NCI-H510A treated with DMSO at 0.1 percent for 48 hours (cell line): ENCODE data around the gene HS6ST2.
"Not testable (repeated sequence)": the region's sequence is repeated elsewhere in the genome, so short reads cannot be mapped to it uniquely, and the experiment has no call there.

ENCODE experiments used
- DNase-seq: peaks from one replicate; lab custom pipeline; 2025; lab: John Stamatoyannopoulos, UW

Gene HS6ST2

DNA sequence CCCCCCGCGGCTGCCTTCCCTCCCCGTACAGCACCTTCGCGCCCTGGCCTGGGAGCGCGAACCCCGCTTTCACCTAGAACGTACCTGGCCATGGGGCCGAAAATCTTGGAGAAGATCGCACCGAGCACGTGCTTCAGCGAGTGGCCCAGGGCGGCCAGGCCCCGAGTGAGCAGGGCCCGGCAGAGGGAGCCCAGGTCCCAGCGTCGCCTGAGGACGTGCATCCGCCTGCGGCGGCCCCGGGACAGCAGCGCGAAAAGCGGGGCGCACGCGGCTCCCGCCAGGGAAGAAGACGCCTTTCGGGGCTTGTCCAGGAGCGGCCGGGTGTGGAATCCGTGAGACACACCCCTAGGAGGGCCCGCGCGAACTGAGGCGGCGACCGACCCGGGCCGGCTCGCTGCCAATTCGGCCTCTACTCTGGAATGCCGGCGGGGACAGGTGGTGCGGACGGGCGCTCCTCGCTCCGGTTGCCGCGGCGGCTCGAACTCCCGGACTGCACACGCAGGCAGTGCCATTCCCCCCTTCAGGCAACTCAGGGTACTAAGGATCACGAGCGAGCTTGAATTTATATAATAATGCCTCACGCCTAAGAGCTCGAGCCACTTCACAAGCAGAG lies at the start of gene HS6ST2:
HS6ST2 (minus strand) TSS at position 539 of the 613 bp plus-strand sequence.
- no peak for DNase-seq

GRCh38 chrX:133007458-133007857 lies 49.0 kb upstream of the HS6ST2 start:
- DNase-seq = no peak

DNA sequence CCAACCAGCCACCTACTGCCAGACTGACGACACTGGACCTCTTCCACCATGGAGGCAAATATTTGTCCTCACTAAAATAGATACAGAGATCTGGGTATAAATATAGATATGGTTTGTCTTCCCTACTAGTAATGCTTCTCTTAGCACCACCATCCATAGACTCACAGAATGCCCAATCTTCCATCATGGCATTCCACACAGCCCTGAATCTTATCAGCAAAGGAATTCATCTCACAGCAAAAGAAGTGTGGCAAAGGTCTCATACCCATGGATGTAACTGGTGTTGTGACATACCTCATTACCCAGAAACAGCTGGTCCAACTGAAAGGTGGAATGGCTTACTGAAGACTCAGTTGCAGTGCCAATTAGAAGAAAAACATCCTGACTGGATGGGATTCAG lies 47.2 kb upstream of the HS6ST2 start:
- DNase-seq = no peak

DNA sequence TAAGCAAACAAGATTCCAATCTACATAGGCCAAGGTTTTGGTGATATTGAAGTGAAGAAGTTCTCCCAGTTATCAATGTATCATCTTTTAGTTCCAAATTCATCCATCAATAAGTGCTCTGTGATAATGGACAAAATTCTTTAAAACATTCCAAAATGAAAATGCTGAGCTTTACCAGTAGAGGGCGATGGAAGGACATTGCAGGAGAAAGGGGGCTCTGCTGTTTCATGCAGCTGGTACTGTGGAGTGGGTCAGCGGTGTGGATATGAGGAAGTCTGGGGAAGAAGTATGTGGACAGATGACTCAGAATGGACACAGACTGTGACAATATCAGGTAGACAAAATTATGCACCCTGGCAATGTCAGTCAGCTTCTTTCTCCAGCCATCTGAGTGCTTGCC lies 46.6 kb upstream of the HS6ST2 start:
- DNase-seq = peak; percentile 2

DNA sequence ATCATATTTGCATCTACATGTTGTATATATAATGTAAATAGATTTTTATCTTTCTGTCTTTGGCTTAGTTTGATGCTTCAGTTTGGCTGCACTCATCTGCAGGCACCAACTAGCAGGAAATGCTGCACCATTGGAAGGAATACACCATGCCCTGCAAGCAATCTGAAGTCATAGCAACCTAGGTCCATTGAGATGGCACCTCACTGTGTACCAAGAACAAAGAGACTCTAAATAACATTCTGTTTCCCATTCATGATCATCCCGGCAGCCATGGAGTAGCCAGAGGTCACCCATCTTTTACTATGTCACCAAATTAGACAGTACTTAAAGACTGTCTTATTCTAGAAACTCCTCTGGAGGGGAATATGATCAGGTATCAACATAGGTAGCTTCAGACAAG lies 40.8 kb upstream of the HS6ST2 start:
- DNase-seq = no peak

- DNase-seq = no peak
These were observed 32.4 kb upstream of the HS6ST2 start for GRCh38 chrX:132990835-132991234.

GRCh38 chrX:132986556-132986955 lies 28.1 kb upstream of the HS6ST2 start:
- DNase-seq = no peak

DNA sequence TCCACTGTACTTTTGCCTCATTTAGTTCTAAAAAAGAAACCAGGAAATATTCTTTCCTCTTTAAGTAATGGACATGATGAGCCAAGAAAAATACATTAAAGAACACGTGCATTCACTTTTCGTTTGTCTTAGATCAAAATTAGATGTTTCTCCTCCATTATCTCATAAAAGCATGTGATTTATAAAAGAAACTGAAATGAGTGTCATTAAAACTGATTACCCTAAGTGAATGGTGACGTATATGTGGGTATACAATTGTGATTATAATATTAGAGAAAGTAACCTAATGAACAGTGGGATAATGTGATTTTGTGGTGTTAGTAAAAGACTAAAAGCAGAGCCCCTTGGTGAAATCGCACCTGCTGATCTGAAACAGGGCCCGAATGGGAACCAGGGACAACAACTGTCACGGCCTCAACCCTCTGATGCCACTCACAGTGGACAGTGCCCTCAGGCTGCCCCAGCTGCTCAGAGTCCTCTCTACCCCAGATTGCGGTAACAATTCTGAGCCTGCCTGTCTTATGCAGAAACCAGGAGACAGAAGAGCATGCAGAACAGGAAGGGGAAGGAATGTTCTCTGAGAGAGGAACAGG lies 25.7 kb upstream of the HS6ST2 start:
- no peak for DNase-seq

- no peak for DNase-seq
These were observed 25.1 kb upstream of the HS6ST2 start for GRCh38 chrX:132983496-132983895.

GRCh38 chrX:132980035-132980434 lies 21.6 kb upstream of the HS6ST2 start:
- DNase-seq = not testable (repeated sequence)

- peak; percentile 54 for DNase-seq
These were observed 10.0 kb upstream of the HS6ST2 start for GRCh38 chrX:132968296-132968949.

- peak; percentile 47 for DNase-seq
These were observed 8.6 kb upstream of the HS6ST2 start for GRCh38 chrX:132967049-132967448.

GRCh38 chrX:132965461-132965860 lies 7.0 kb upstream of the HS6ST2 start:
- no peak for DNase-seq

DNA sequence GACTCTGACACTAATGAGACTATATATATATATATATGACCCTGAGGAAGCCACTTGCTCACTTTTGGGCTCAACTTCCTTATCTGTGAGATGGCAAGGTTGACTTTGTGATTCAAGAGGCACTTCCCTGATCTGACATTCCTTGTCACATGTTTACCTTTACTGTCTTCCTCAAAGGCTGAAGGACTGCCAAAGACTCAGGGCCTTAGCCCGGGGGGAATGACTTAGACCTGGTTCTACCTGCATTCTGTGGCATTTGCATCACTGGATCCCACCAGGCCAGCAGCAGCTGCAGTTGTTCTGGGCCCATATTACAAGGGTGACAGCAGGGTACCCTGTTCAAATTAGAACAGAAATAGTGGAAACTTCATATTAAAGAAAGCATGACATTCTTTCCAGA lies 3.1 kb upstream of the HS6ST2 start:
- DNase-seq = no peak

DNA sequence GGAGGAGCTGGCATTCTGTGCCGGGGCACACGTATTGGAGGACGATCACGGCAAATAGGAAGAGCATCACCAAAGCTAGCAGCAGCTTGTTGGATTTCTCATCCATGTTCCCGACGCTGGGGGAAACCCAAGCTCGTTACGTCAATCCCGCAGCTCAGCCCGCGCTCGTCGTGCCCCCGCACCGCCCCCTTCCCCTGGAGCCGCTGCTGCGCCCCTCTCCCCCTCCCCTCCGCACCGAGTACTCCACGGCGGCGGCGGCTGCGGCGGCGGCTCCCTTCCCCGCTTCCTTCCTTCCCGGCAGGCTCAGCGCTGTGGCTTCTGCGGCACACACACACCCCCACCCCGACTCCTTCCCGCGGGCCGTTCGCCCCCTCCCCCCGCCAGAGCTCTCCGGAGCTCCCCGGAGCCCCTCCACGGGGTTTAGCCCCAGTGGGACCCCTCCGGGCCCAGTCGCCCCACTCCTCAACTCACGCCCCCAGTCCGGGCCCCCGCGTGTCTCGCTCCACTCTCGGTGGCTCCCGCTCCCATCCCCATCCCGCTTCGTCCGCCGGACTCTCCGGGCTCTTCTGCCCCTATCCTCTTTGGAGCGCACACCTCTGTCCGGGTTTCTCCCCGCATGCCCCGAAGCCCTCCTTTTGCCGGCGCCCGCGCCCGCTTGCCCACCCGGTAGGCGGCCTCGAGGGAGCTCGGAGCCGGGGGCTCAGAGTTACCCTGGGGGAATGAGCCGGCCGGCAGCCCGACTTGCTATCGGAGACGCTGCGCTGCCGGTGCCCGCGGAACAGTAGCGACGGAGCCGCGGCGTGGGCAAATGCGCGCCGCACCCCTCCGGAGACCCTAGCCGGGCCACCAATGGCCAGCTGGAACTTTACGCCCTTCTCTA lies 978 bp downstream of the HS6ST2 start:
- no peak for DNase-seq

- DNase-seq = peak; percentile 15
These were observed 1.8 kb downstream of the HS6ST2 start for GRCh38 chrX:132956421-132957210.

- DNase-seq = no peak
These were observed 2.7 kb downstream of the HS6ST2 start for GRCh38 chrX:132955690-132956089.

DNA sequence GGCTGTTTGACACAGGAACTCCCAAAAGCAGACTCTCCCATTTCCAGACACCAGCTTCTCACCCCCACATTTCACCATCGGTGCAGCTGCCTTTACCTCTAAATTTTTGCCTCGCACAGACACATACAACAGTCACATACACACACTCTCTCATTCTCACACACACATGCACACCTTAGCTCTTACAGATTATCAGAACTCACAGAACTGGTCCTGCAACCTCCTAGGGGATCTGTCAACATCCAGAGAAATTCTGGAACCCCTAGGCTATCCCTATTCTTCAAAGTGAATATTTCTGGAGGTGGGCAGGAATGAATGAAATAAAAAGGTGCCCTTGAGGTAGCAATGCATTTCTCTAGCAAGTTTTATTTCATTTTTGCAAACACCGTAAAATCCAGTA lies 4.1 kb downstream of the HS6ST2 start:
- no peak for DNase-seq

GRCh38 chrX:132953354-132953753 lies 5.1 kb downstream of the HS6ST2 start:
- no peak for DNase-seq

- DNase-seq = peak; percentile 4
These were observed 9.7 kb downstream of the HS6ST2 start for GRCh38 chrX:132948648-132949260.

GRCh38 chrX:132945055-132945599 lies 13.3 kb downstream of the HS6ST2 start:
- DNase-seq = not testable (repeated sequence)
